GM23248 (cell line): ENCODE data around the gene NT5C1B.

Experiments
- EZH2 ChIP-seq: fragments of 200-600 bp; sonication (generic); IDR thresholded peaks from 2 replicates; pipeline ENCODE4 v1.6.1; 2018; ENCODE audit warnings: antibody characterized with exemption, mild to moderate bottlenecking; ENCODE audit not compliant: insufficient read depth, poor library complexity, severe bottlenecking
- EZH2phosphoT487 ChIP-seq: fragments of 200-600 bp; sonication (generic); IDR thresholded peaks from 2 replicates; pipeline ENCODE4 v1.6.1; 2018; ENCODE audit warnings: antibody characterized with exemption, moderate library complexity, mild to moderate bottlenecking, low read depth; ENCODE audit not compliant: insufficient read depth

GRCh38 chr2:18548621-18549020 is 40.7 kb downstream of the NT5C1B start:
- no peak for TF ChIP-seq EZH2
- no peak for TF ChIP-seq EZH2phosphoT487
